DOHH2 (cell line): ENCODE data around the gene EPHB4.

Experiments used
- H3F3A ChIP-seq: fragments of 200-600 bp; sonication (generic), shearing (Covaris generic); 2 replicates; pipeline ENCODE4 v1.6.0; 2016; ENCODE audit warnings: antibody characterized with exemption, mild to moderate bottlenecking; ENCODE audit not compliant: control insufficient read depth, insufficient read depth
- H3K27ac ChIP-seq: fragments of 200-600 bp; sonication (generic); 2 replicates; pipeline ENCODE4 v1.5.1; 2014; ENCODE audit warnings: low read depth, mild to moderate bottlenecking, low read length, moderate library complexity
- H3K27me3 ChIP-seq: fragments of 200-600 bp; sonication (generic); 2 replicates; pipeline ENCODE4 v1.6.1; 2014; ENCODE audit warnings: mild to moderate bottlenecking, low read length, mixed read lengths; ENCODE audit not compliant: control insufficient read depth
- H3K36me3 ChIP-seq: fragments of 200-600 bp; sonication (generic); 2 replicates; pipeline ENCODE4 v1.6.1; 2014; ENCODE audit warnings: mild to moderate bottlenecking, low read length, moderate library complexity, mixed read lengths; ENCODE audit not compliant: control insufficient read depth
- H3K4me1 ChIP-seq: fragments of 200-600 bp; sonication (generic); 2 replicates; pipeline ENCODE4 v1.6.1; 2014; ENCODE audit warnings: mild to moderate bottlenecking, low read length, mixed read lengths; ENCODE audit not compliant: control insufficient read depth
- H3K4me2 ChIP-seq: fragments of 200-600 bp; sonication (generic); 2 replicates; pipeline ENCODE4 v1.6.0; 2014; ENCODE audit warnings: mild to moderate bottlenecking, low read length, moderate library complexity
- H3K4me3 ChIP-seq: fragments of 200-600 bp; sonication (generic); 2 replicates; pipeline ENCODE4 v1.5.1; 2014; ENCODE audit warnings: mild to moderate bottlenecking, low read length, mixed read lengths
- H3K79me2 ChIP-seq: fragments of 200-600 bp; sonication (generic); 2 replicates; pipeline ENCODE4 v1.6.1; 2014; ENCODE audit warnings: mild to moderate bottlenecking, low read length, mixed read lengths; ENCODE audit not compliant: control insufficient read depth
- H3K9me2 ChIP-seq: fragments of 200-600 bp; sonication (generic); replicated peaks from 2 replicates; pipeline ENCODE4 v1.6.1; 2014; ENCODE audit warnings: mild to moderate bottlenecking, low read length, mixed read lengths; ENCODE audit not compliant: control insufficient read depth
- H3K9me3 ChIP-seq: fragments of 200-600 bp; sonication (generic); 2 replicates; pipeline ENCODE4 v1.6.1; 2014; ENCODE audit warnings: antibody characterized with exemption, low read length, mixed read lengths; ENCODE audit not compliant: control insufficient read depth, insufficient read depth
- H4K20me1 ChIP-seq: fragments of 200-600 bp; sonication (generic); 2 replicates; pipeline ENCODE4 v1.6.0; 2014; ENCODE audit warnings: low read depth, mild to moderate bottlenecking, antibody characterized with exemption, low read length, moderate library complexity; ENCODE audit not compliant: control insufficient read depth, insufficient read depth
- CTCF ChIP-seq: fragments of 200-600 bp; sonication (generic); IDR thresholded peaks from one replicate; pipeline ENCODE4 v1.5.1; 2014; ENCODE audit warnings: antibody characterized with exemption, mild to moderate bottlenecking, low read depth, low read length; ENCODE audit not compliant: poor library complexity, severe bottlenecking
- EZH2phosphoT487 ChIP-seq: fragments of 200-600 bp; sonication (generic); IDR thresholded peaks from 2 replicates; pipeline ENCODE4 v1.6.1; 2017; ENCODE audit warnings: borderline replicate concordance, mild to moderate bottlenecking, antibody characterized with exemption, low read length, moderate library complexity, mixed read lengths

The EPHB4 gene

DNA sequence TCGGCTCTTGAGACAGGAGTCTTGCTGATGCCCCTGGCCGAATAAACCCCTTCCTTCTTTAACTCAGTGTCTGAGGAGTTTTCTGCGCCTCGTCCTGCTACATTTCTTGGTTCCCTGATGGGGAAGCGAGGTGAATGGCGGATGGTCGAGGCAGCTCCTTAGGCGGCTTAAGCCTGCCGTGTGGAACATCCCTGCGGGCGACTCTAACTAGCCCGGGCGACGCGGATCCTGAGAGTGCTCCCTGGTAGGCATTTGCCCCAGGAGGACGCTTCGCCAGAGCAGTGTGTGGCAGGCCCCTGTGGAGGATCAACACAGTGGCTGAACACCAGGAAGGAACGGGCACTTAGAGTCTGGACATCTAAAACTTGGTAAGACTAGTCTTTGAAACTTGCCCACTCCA, 12.0 kb upstream of the EPHB4 start:
- no peak overlapping the region for H3K4me3 ChIP-seq
- H3F3A ChIP-seq: 0 out of 2 replicates have a peak, but pooled peaks cover 2% of the 10 kb centered on the region
- H3K4me1 ChIP-seq: peaks cover 9% of the 10 kb centered on the region

DNA sequence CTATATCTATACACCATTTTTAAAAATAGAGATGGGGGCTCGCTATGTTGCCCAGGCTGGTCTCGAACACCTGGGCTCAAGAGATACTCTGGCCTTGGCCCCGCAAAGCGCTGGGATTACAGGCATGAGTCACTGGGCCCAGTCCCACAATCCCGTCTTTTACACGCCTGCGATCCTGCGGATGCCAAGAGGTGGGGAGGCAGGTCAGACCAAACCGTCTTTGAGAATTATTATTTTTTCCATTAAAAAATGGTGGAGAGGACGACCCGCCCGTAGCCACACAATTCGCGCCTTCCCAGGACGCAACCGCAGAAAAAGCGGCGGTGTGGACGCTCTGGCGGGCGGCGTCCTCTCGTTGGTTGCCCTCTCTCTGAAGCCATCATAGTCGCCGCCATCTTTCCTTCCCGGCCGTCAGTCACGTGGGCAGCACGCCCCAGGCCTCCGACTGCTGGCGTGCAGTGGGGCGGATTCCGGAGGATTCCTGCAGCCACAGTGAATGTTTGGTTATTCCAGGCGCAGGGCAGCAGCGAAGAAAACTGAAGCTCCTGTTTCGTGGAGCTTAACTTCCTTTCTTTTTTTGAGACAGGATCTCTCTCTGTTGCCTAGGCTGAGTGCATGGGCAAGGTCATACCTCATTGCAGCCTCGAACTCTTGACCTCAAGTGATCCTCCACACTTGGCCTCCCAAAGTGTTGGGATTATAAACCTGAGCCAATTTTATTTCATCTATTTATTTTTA, 9.9 kb upstream of the EPHB4 start:
- H3K4me3 ChIP-seq: peak overlapping the region; percentile 53
- H3F3A ChIP-seq: 0 out of 2 replicates have a peak, but pooled peaks cover 2% of the 10 kb centered on the region
- no peaks in the 10 kb centered on the region for H3K9me3 ChIP-seq
- H3K4me1 ChIP-seq: peaks cover 9% of the 10 kb centered on the region
- H3K36me3 ChIP-seq: no peaks in the 10 kb centered on the region
- H3K79me2 ChIP-seq: no peaks in the 10 kb centered on the region
- TF ChIP-seq EZH2phosphoT487 (no peak), CTCF (no peak)
- H4K20me1 ChIP-seq: no peaks in the 10 kb centered on the region
- H3K27me3 ChIP-seq: no peaks in the 10 kb centered on the region
- peak overlapping the region; percentile 65 for H3K4me2 ChIP-seq
- no peaks in the 10 kb centered on the region for H3K9me2 ChIP-seq
- no peak overlapping the region for H3K27ac ChIP-seq

More for the DNA sequence above, 12.0 kb upstream of the EPHB4 start:
- no peaks in the 10 kb centered on the region for H3K9me3 ChIP-seq
- H3K27me3 ChIP-seq: no peaks in the 10 kb centered on the region
- no peak overlapping the region for H3K4me2 ChIP-seq
- no peak overlapping the region for H3K27ac ChIP-seq
- no peaks in the 10 kb centered on the region for H3K79me2 ChIP-seq
- no peaks in the 10 kb centered on the region for H3K9me2 ChIP-seq
- no peaks in the 10 kb centered on the region for H3K36me3 ChIP-seq
- no peaks in the 10 kb centered on the region for H4K20me1 ChIP-seq
- TF ChIP-seq CTCF: no peak
- no peak for TF ChIP-seq EZH2phosphoT487

GRCh38 chr7:100836812-100837098, 9.4 kb upstream of the EPHB4 start:
- H3K27me3 ChIP-seq: no peaks in the 10 kb centered on the region
- peaks cover 9% of the 10 kb centered on the region for H3K4me1 ChIP-seq
- no peaks in the 10 kb centered on the region for H3K36me3 ChIP-seq
- H4K20me1 ChIP-seq: no peaks in the 10 kb centered on the region
- H3K79me2 ChIP-seq: no peaks in the 10 kb centered on the region
- no peak overlapping the region for H3K27ac ChIP-seq
- H3K4me2 ChIP-seq: peak overlapping the region; percentile 65
- H3K9me2 ChIP-seq: no peaks in the 10 kb centered on the region
- 0 out of 2 replicates have a peak, but pooled peaks cover 2% of the 10 kb centered on the region for H3F3A ChIP-seq
- TF ChIP-seq CTCF: no peak
- TF ChIP-seq EZH2phosphoT487: no peak
- no peaks in the 10 kb centered on the region for H3K9me3 ChIP-seq
- H3K4me3 ChIP-seq: peak overlapping the region; percentile 53
